ENCODE results near the gene MRPL33.

MRPL33 gene

DNA sequence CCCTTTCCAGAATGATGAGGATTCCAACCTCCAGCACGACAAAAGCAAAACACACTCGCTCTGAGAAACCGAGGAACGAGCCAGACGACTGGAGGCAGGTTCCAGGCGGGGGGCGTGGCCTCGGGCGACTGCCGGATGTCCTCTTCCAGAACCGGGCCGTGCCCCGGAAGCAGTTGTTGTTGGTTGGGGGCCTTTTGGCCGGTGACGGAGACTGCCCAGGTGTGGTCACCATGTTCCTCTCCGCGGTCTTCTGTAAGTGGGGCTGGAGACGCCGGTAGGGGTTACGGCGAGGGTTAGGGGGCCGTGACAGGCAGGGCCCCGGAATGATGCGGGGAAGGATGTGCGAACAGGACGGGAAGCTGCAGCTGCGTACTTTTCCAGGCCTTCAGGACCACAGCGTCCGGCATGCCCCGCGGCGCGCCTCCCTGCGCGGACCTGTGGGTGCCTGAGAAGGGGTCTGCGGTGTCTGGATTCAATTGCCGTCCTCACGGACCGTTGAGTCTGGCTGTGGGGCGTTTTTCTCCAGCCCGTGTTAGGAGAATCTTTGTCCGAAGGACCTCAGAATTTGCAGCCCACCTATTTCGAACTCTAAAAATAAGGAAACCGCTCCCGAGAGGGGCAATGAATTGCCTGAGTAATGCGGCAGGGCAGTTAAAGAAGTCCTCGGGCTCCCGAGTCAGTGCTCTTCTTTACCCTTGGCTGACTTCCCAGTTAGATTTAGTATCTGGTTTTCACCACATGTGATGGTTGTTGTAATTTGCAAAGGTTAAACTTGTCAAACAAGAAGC, at the start of gene MRPL33:
Gene MRPL33 (plus strand): TSS at position 172 of the 788 bp plus-strand sequence. CDS start 59 bp downstream, at position 231.
- Mint-ChIP-seq H3K27ac (peak within 1 kb of the TSS; percentile 99), H3K36me3 (peaks cover 10% of the 10 kb centered on the region), H3K27me3 (no peaks in the 10 kb centered on the region), H3K9me3 (peaks cover 2% of the 10 kb centered on the region), H3K4me3 (peak within 1 kb of the TSS; percentile 98), H3K4me1 (peaks cover 24% of the 10 kb centered on the region)
- ATAC-seq (ENCODE audit: low read depth), result peak; percentile 92
- peak; percentile 81 to 88 for DNase-seq (ENCODE audit: low spot score in 2 of 2)

DNA sequence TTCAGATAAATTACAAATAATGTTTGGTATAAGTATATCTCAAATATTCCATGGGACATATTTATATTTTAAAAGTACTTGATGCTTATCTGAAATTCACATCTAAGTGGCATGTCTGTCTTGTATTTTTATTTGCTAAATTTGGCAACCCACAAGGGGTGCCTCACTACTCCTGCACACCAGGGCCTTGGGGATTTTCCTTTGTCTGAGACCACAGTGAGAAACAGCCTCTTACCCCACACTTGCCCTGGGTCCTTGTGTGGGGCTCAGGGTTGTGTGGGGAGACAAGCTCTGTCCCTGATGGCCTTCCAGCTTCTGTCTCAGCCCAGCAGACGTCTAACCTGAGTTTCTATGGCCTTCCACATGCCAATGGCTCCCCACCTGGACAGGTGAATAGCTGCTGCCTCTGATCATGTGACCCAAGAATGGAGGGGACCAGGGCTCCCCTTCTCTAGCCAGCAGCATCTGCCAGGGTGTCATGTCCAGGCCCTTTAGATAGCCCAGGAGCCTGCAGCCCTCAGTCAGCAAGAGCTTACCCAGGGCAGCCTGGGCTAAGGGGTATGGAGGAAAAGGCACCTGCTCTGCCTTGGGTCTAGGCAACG, 49.5 kb upstream of the MRPL33 start:
- H3K27me3 Mint-ChIP-seq, result peaks cover 11% of the 10 kb centered on the region
- H3K9me3 Mint-ChIP-seq, result no peaks in the 10 kb centered on the region
- ATAC-seq (ENCODE audit: low read depth) (no peak), DNase-seq (ENCODE audit: low spot score in 2 of 2) (no peak)
- H3K4me1 Mint-ChIP-seq, result no peaks in the 10 kb centered on the region
- H3K36me3 Mint-ChIP-seq, result no peaks in the 10 kb centered on the region
- no peak overlapping the region for H3K27ac Mint-ChIP-seq
- no peak overlapping the region for H3K4me3 Mint-ChIP-seq

DNA sequence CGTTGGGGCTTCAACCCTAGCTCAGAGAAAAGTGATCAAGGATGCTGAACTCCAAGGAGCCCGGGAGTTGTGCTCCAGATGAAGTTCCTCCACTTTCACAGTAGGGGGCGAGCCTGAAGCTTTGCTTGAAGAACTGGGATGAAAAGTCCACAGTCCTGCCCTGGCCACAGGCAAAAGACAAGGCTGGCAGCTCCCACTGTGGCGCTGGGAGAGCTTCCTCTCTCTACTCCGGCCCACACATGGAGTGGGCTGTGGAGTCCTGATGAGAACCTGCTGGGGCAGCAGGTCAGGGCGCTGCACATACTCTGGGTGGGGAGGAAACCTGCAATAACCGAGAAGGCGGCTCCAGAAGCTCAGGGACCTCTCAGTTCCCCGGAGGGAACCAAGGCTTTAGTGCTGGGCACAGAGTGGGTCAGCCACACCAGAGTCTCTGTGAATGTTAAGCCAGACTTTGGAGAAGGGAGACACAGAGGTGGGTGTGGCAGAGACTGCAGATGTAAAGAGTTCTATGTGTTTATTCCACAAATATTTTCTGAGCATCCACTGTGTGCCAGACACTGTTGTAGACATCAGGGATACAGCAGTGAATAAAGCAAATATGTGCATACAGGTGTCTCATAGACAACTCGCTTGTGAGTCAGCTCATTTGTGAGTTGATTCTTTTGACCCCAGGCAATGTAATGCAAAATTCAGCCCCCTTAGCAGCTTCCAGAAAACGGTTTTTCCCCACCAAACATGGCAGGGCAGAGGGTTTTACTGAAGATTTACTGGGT, 48.0 kb upstream of the MRPL33 start:
- H3K36me3 Mint-ChIP-seq, result no peaks in the 10 kb centered on the region
- no peak for DNase-seq (ENCODE audit: low spot score in 2 of 2)
- H3K27me3 Mint-ChIP-seq, result peaks cover 8% of the 10 kb centered on the region
- H3K4me3 Mint-ChIP-seq, result no peak overlapping the region
- H3K9me3 Mint-ChIP-seq, result no peaks in the 10 kb centered on the region
- peak; percentile 24 for ATAC-seq (ENCODE audit: low read depth)
- H3K4me1 Mint-ChIP-seq, result no peaks in the 10 kb centered on the region
- H3K27ac Mint-ChIP-seq, result no peak overlapping the region

DNA sequence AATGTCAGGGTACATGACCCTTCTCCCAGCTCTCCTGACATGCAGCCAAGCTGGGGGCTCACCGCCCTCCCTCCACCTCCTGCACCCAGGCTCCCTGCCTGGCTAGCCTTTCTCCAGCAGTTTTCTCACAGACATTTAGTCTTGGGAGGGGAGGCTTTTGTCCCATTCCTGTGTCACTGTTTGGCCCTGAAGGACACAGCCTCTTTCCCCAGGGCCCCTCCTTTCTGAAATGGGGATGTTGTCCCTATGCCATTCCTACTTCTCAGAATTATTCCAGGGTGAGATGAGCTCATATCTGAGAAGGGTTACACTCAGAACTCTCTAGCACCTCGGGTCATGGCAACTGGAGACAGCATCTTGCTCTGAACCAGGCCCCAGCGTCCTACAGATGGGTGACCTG, 47.3 kb upstream of the MRPL33 start:
- DNase-seq (ENCODE audit: low spot score in 2 of 2), result no peak
- Mint-ChIP-seq H3K36me3 (no peaks in the 10 kb centered on the region), H3K9me3 (no peaks in the 10 kb centered on the region), H3K4me1 (no peaks in the 10 kb centered on the region), H3K27me3 (peaks cover 8% of the 10 kb centered on the region), H3K27ac (no peak overlapping the region), H3K4me3 (no peak overlapping the region)
- no peak for ATAC-seq (ENCODE audit: low read depth)

DNA sequence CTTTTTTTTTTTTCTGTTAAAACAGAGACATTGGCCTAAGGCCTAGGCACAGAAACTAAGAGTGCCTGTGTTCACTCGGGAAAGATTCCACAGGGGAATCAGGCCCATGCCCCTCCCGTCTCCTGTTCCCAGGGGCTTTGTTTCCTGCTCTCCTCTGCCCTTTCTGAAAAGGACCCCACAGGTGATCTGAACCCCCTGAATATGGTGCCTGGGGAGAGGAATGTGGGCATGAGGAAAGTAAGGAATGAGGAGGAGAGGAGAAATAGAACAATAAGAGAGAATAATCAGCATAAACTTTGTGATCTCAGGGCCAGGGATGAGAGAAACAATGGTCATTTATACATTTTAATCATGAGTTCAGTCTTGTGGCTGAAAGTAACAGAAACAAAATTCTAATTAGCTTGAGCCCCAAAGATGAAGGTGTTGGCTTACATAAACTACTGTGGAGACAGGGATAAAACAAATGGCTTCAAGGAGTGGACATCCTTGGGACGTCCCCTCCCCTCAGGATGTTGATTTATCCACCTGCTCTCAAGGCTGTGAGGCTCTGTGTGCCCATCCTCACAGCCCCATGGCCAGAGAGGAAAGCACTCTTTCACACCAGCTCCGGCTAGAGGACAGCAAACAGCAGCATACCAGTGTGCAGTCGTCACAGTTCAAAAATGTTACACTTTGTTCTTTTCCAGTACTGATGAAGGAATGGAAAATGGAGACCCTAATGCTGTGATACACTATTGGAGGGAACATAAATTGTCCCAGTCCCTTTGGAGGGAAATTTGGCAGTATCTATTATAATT, 46.4 kb upstream of the MRPL33 start:
- peaks cover 2% of the 10 kb centered on the region for H3K4me1 Mint-ChIP-seq
- DNase-seq (ENCODE audit: low spot score in 2 of 2) (no peak), ATAC-seq (ENCODE audit: low read depth) (no peak)
- H3K27ac Mint-ChIP-seq, result no peak overlapping the region
- H3K27me3 Mint-ChIP-seq, result peaks cover 5% of the 10 kb centered on the region
- no peak overlapping the region for H3K4me3 Mint-ChIP-seq
- no peaks in the 10 kb centered on the region for H3K9me3 Mint-ChIP-seq
- H3K36me3 Mint-ChIP-seq, result no peaks in the 10 kb centered on the region

DNA sequence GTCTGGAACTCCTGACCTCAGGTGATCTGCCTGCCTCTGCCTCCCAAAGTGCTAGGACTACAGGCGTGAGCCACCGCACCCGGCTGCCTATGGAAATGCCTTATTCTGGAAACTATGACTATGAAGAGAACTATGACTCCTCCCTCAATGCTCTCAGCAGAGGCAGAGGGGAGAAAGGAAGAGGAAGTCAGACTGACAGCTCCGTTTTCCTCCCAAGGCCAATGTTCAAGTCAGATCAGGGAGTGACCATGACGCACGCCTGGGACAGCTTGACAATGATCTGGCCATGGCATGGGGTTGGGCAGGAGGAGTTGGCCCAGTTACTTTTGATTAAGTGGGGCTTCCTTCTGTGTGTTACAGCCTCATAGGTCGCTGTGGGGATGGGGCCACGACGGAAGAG, 44.3 kb upstream of the MRPL33 start:
- DNase-seq (ENCODE audit: low spot score in 2 of 2), result no peak
- Mint-ChIP-seq H3K27me3 (no peaks in the 10 kb centered on the region), H3K4me1 (peaks cover 7% of the 10 kb centered on the region), H3K4me3 (no peak overlapping the region), H3K27ac (no peak overlapping the region), H3K9me3 (no peaks in the 10 kb centered on the region), H3K36me3 (no peaks in the 10 kb centered on the region)
- no peak for ATAC-seq (ENCODE audit: low read depth)

DNA sequence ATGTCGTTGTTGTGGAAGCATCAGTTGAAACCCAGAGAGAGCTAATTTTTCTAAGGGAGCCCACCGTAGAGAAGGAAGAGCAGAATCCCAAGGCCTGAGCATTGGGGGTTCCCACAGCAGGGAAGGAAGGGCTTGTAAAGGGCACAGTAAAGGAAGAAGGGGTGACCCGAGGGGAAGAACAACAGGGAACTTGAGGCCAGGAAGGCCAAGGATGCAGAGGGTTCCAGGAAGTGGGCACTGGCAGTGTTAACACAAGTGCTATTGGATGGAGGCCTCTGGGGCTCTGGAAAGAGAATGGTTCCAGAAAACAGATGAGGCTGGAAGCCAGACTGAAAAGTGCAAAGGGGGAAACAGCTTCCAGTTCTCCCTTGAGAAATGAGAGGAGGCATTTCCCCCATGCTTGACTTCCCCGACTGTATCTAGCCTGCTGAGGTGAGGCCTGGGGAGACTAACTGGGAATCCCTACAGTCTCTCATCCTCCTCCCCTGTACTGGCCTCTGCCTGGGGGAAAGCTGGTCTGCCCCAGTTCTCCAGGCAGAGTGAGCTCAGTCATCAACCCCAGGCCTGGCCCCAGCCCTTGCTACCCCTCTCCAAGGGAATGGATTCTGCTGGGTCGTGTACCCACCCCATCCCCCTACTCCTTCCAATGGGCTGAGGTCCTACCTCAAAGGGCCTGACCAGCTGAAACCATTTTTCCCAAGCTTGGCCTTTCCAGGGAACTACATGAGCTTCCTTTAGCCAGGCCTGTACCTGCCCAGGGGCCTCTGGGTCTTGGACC, 43.2 kb upstream of the MRPL33 start:
- DNase-seq (ENCODE audit: low spot score in 2 of 2), result no peak
- ATAC-seq (ENCODE audit: low read depth), result no peak
- H3K27ac Mint-ChIP-seq, result no peak overlapping the region
- no peak overlapping the region for H3K4me3 Mint-ChIP-seq
- H3K9me3 Mint-ChIP-seq, result no peaks in the 10 kb centered on the region
- H3K27me3 Mint-ChIP-seq, result no peaks in the 10 kb centered on the region
- H3K36me3 Mint-ChIP-seq, result no peaks in the 10 kb centered on the region
- H3K4me1 Mint-ChIP-seq, result peaks cover 7% of the 10 kb centered on the region

DNA sequence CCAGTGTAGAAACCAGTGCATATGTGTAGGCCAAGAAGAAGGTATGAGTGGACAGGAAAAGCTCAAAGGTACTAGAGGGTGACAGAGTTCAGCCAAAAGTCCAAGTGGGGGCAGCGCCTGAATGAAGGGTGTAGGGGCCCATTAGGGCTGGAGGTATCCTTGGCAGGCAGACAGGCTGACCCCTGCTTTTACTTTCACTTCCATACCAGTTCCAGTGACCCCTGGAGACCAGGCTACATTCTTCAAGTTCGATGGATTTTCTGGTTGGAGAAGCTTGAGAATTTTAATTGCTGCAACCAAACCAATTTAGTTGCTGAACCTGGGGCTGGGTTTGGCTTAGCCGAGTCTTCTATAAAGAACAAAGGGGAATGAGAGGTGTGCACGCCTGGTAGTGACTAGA, 42.3 kb upstream of the MRPL33 start:
- DNase-seq (ENCODE audit: low spot score in 2 of 2) (no peak), ATAC-seq (ENCODE audit: low read depth) (no peak)
- peaks cover 7% of the 10 kb centered on the region for H3K4me1 Mint-ChIP-seq
- H3K4me3 Mint-ChIP-seq, result no peak overlapping the region
- H3K27me3 Mint-ChIP-seq, result no peaks in the 10 kb centered on the region
- no peaks in the 10 kb centered on the region for H3K36me3 Mint-ChIP-seq
- peaks cover under 1% of the 10 kb centered on the region for H3K9me3 Mint-ChIP-seq
- no peak overlapping the region for H3K27ac Mint-ChIP-seq

DNA sequence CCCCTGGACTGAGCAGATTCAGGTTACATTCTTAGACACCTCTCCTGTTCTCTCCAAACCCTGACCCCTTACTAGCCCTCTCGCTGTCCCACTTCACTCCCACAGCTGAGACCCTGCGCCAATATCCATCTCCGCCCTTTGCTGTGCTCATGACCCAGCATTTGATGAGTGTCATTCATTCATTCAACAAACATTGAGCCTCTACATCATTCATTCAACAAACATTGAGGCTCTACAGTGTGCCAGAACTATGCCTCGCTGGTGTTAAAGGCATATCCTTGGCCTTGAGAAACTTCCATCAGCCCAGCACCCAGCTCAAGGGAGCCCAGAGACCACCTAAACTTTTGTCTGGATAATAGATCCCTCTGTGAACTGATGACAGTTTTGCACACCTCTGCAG, 41.9 kb upstream of the MRPL33 start:
- no peaks in the 10 kb centered on the region for H3K27me3 Mint-ChIP-seq

DNA sequence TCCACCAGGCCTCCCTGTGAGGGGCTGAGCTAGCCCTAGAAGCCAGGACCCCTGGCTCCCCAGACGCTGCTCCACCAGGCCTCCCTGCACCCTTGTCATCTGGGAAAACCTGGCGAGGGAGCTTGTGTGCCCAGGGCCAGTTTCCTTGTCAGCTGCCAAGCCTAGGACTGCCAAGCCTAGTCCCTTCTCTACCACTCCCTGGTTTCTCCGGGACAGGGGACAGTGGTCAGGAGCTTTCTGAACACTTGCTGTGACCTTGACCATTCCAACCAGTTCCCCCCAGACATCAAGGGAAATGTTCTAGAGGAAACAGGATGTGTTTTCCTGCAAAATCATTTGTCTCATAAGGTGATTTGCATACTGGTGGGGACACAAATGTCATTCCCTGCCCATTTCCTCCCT, 41.3 kb upstream of the MRPL33 start:
- no peak overlapping the region for H3K4me3 Mint-ChIP-seq
- DNase-seq (ENCODE audit: low spot score in 2 of 2) (no peak), ATAC-seq (ENCODE audit: low read depth) (no peak)
- peaks cover 11% of the 10 kb centered on the region for H3K4me1 Mint-ChIP-seq
- no peak overlapping the region for H3K27ac Mint-ChIP-seq
- no peaks in the 10 kb centered on the region for H3K36me3 Mint-ChIP-seq
- peaks cover 4% of the 10 kb centered on the region for H3K27me3 Mint-ChIP-seq
- H3K9me3 Mint-ChIP-seq, result peaks cover 1% of the 10 kb centered on the region

More for the DNA sequence above, 41.9 kb upstream of the MRPL33 start:
- Mint-ChIP-seq H3K27ac (no peak overlapping the region), H3K4me3 (no peak overlapping the region), H3K36me3 (no peaks in the 10 kb centered on the region), H3K4me1 (peaks cover 7% of the 10 kb centered on the region), H3K9me3 (peaks cover 1% of the 10 kb centered on the region)
- ATAC-seq (ENCODE audit: low read depth), result no peak
- no peak for DNase-seq (ENCODE audit: low spot score in 2 of 2)

DNA sequence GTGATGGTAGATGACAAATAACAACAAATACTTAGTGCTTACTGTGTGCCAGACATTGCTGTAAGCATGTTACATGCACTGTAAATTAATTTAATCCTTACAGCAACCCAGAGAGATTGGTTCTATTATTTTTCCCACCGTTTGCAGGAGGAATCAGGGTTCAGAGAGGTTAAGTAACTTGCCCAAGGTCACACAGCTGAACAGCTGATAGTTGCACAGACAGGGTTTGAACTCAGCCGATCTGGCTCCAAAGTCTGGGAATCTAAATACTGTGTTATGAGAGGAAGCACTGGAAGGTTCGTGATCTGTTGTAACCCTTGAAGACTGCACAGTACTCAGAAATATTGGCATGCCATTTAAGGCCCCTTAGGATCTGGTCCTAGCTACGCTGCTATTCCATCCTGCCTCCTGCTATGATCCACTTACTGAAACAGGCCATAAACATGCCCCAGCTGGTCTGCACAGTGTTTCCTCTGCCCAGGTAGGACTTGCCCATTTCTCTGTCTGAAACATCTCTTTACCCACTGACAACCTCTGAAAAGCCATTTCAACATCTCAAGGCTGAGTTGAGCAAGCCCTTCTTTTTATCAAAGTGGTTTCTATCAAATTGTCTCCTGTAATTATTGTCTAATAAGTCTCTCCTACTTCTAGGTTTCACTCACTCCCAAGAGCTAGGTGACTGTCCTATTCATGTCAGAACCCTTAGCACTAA, 40.4 kb upstream of the MRPL33 start:
- Mint-ChIP-seq H3K9me3 (peaks cover 1% of the 10 kb centered on the region), H3K36me3 (no peaks in the 10 kb centered on the region), H3K4me3 (no peak overlapping the region), H3K27ac (no peak overlapping the region), H3K27me3 (peaks cover 7% of the 10 kb centered on the region), H3K4me1 (peaks cover 11% of the 10 kb centered on the region)
- DNase-seq (ENCODE audit: low spot score in 2 of 2) (no peak), ATAC-seq (ENCODE audit: low read depth) (no peak)

DNA sequence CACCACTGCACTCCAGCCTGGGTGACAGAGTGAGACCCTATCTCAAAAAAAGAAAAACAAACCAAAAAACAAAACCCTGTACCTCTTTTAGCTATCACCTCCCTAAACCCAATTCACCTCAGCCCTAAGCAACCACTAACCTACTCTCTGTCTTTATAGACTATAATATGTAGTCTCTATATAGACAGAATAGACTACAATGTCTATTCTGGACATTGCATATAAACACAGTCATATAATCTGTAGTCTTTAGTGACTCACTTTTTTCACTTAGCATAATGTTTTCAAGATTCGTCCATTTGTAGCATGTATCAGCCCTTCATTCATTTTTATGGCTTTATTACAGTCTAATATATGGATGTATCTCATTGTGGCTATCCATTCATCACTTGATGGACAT, 37.2 kb upstream of the MRPL33 start:
- Mint-ChIP-seq H3K36me3 (no peaks in the 10 kb centered on the region), H3K4me1 (peaks cover 11% of the 10 kb centered on the region), H3K27me3 (peaks cover 13% of the 10 kb centered on the region), H3K9me3 (peaks cover 1% of the 10 kb centered on the region), H3K4me3 (no peak overlapping the region), H3K27ac (no peak overlapping the region)
- ATAC-seq (ENCODE audit: low read depth) (no peak), DNase-seq (ENCODE audit: low spot score in 2 of 2) (no peak)

Data from memory B cell (primary cell).